H9 (cell line): Measurements from ENCODE around the gene MAP3K2. TPM values are rescaled to one million over a fixed set of nuclear protein-coding genes. Genes with fewer than 3 reads are reported as not detected.

Experiments used
- DNase-seq: peaks from one replicate; pipeline ENCODE4 v3.0.0-alpha.2; 2017
- H2AFZ ChIP-seq: one replicate; pipeline ENCODE4 v1.6.1; 2013; ENCODE audit warnings: mild to moderate bottlenecking, low read length, control low read depth, moderate library complexity
- H2AK5ac ChIP-seq: 2 replicates; pipeline ENCODE4 v1.6.1; 2013; ENCODE audit warnings: low read length, control low read depth, mixed read lengths; ENCODE audit not compliant: insufficient read length
- H2BK120ac ChIP-seq: one replicate; pipeline ENCODE4 v1.6.1; 2013; ENCODE audit warnings: low read depth, mild to moderate bottlenecking, low read length, control low read depth, inconsistent platforms; ENCODE audit not compliant: poor library complexity, severe bottlenecking
- H2BK12ac ChIP-seq: 2 replicates; pipeline ENCODE4 v1.6.1; 2013; ENCODE audit warnings: low read length, control low read depth, mixed read lengths, low read depth; ENCODE audit not compliant: insufficient read length
- H2BK15ac ChIP-seq: 2 replicates; pipeline ENCODE4 v1.6.1; 2013; ENCODE audit warnings: low read depth, low read length, control low read depth
- H2BK20ac ChIP-seq: one replicate; pipeline ENCODE4 v1.6.1; 2013; ENCODE audit warnings: low read depth, mild to moderate bottlenecking, low read length, control low read depth, inconsistent platforms; ENCODE audit not compliant: poor library complexity, severe bottlenecking
- H2BK5ac ChIP-seq: 2 replicates; pipeline ENCODE4 v1.6.1; 2013; ENCODE audit warnings: low read length, control low read depth, mixed read lengths; ENCODE audit not compliant: insufficient read length
- H3K14ac ChIP-seq: 2 replicates; pipeline ENCODE4 v1.6.1; 2013; ENCODE audit warnings: low read length, control low read depth; ENCODE audit not compliant: insufficient read depth
- H3K18ac ChIP-seq: 2 replicates; pipeline ENCODE4 v1.6.1; 2013; ENCODE audit warnings: low read depth, mild to moderate bottlenecking, mixed read lengths, low read length, control low read depth; ENCODE audit not compliant: insufficient read length
- H3K23ac ChIP-seq: 2 replicates; pipeline ENCODE4 v1.6.1; 2013; ENCODE audit warnings: low read length, control low read depth, mixed read lengths, low read depth; ENCODE audit not compliant: insufficient read length
- H3K23me2 ChIP-seq: 2 replicates; pipeline ENCODE4 v1.6.1; 2013; ENCODE audit warnings: low read depth, mild to moderate bottlenecking, mixed read lengths, low read length, control low read depth; ENCODE audit not compliant: insufficient read length, poor library complexity, severe bottlenecking
- H3K27ac ChIP-seq: 2 replicates; pipeline ENCODE4 v1.5.1; 2013; ENCODE audit warnings: low read length, control low read depth, mixed read lengths, low read depth; ENCODE audit not compliant: insufficient read length
- H3K27me3 ChIP-seq: 2 replicates; pipeline ENCODE4 v1.6.1; 2013; ENCODE audit warnings: low read length, control low read depth, inconsistent platforms; ENCODE audit not compliant: insufficient read depth
- H3K4ac ChIP-seq: 2 replicates; pipeline ENCODE4 v1.6.1; 2013; ENCODE audit warnings: low read depth, mild to moderate bottlenecking, control low read depth, inconsistent platforms, low read length, moderate library complexity
- H3K4me1 ChIP-seq: 2 replicates; pipeline ENCODE4 v1.6.1; 2013; ENCODE audit warnings: low read length, control low read depth, inconsistent platforms; ENCODE audit not compliant: insufficient read depth
- H3K4me2 ChIP-seq: 2 replicates; pipeline ENCODE4 v1.6.1; 2013; ENCODE audit warnings: low read length, control low read depth, mixed read lengths; ENCODE audit not compliant: insufficient read length, insufficient read depth
- H3K56ac ChIP-seq: 2 replicates; pipeline ENCODE4 v1.6.1; 2013; ENCODE audit warnings: low read depth, mild to moderate bottlenecking, mixed read lengths, low read length, control low read depth; ENCODE audit not compliant: insufficient read length
- H3K79me1 ChIP-seq: 2 replicates; pipeline ENCODE4 v1.6.1; 2013; ENCODE audit warnings: low read depth, mild to moderate bottlenecking, moderate library complexity, low read length, control low read depth, inconsistent platforms; ENCODE audit not compliant: insufficient read depth, poor library complexity, severe bottlenecking
- H3K79me2 ChIP-seq: 2 replicates; pipeline ENCODE4 v1.6.1; 2013; ENCODE audit warnings: low read length, control low read depth, inconsistent platforms; ENCODE audit not compliant: insufficient read depth
- H3K9ac ChIP-seq: 2 replicates; pipeline ENCODE4 v1.6.1; 2013; ENCODE audit warnings: low read length, control low read depth, mixed read lengths; ENCODE audit not compliant: insufficient read length; ENCODE audit errors: extremely low read depth
- H3K9me3 ChIP-seq: one replicate; pipeline ENCODE4 v1.6.1; 2013; ENCODE audit warnings: low read depth, low read length, inconsistent platforms; ENCODE audit not compliant: control insufficient read depth
- H3T11ph ChIP-seq: one replicate; pipeline ENCODE4 v1.6.1; 2013; ENCODE audit warnings: mild to moderate bottlenecking, low read length, control low read depth, inconsistent platforms
- H4K20me1 ChIP-seq: one replicate; pipeline ENCODE4 v1.6.1; 2013; ENCODE audit not compliant: control insufficient read depth, insufficient read length, insufficient read depth
- H4K5ac ChIP-seq: 2 replicates; pipeline ENCODE4 v1.6.1; 2013; ENCODE audit warnings: low read depth, mild to moderate bottlenecking, mixed read lengths, low read length, control low read depth; ENCODE audit not compliant: insufficient read length
- H4K8ac ChIP-seq: replicated peaks from 2 replicates; pipeline ENCODE4 v1.6.1; 2013; ENCODE audit warnings: low read length, control low read depth, mixed read lengths, low read depth; ENCODE audit not compliant: insufficient read length
- H4K91ac ChIP-seq: 2 replicates; pipeline ENCODE4 v1.6.1; 2013; ENCODE audit warnings: low read depth, mild to moderate bottlenecking, moderate library complexity, mixed read lengths, low read length, control low read depth; ENCODE audit not compliant: insufficient read length
- H3K27ac Mint-ChIP-seq, 3 experiments: 2 replicates in 2 of 3; 3 replicates in 1 of 3; pipeline ENCODE4 v1.8.0; 2020 to 2021; ENCODE audit warnings: mixed read lengths in 3 of 3, mild to moderate bottlenecking in 1 of 3, moderate library complexity in 1 of 3
- H3K27me3 Mint-ChIP-seq: 2 replicates; pipeline ENCODE4 v1.8.0; 2021; ENCODE audit warnings: low read depth, mild to moderate bottlenecking, moderate library complexity, mixed read lengths
- H3K36me3 Mint-ChIP-seq, 3 experiments: 2 replicates in 2 of 3; 3 replicates in 1 of 3; pipeline ENCODE4 v1.8.0; 2020 to 2021; ENCODE audit warnings: low read depth in 3 of 3, mixed read lengths in 3 of 3; ENCODE audit not compliant: insufficient read depth in 1 of 3
- H3K4me1 Mint-ChIP-seq, 2 experiments: 2 replicates each; pipeline ENCODE4 v1.8.0; 2020; ENCODE audit warnings: mixed read lengths in 2 of 2
- H3K4me3 Mint-ChIP-seq, 2 experiments: 2 replicates in 1 of 2; 3 replicates in 1 of 2; pipeline ENCODE4 v1.8.0; 2020 to 2021; ENCODE audit warnings: mild to moderate bottlenecking in 2 of 2, mixed read lengths in 2 of 2, moderate library complexity in 1 of 2
- H3K9me3 Mint-ChIP-seq, 2 experiments: 2 replicates in 1 of 2; 3 replicates in 1 of 2; pipeline ENCODE4 v1.8.0; 2020; ENCODE audit warnings: mild to moderate bottlenecking in 2 of 2, mixed read lengths in 2 of 2, moderate library complexity in 1 of 2
- WGBS: extraction: QIAGEN DNeasy Blood & Tissue Kit; methylation state at CpG from one replicate; pipeline ENCODE4 v1.1.7; 2013; ENCODE audit warnings: missing lambda C conversion rate, low lambda C conversion rate, mixed read lengths; ENCODE audit not compliant: insufficient read length; ENCODE audit errors: extremely low coverage; 5-methylcytosine and 5-hydroxymethylcytosine counted together
- total RNA-seq: library from RNA; stranded (reverse); gene quantifications from 2 replicates; pipeline ENCODE4 v1.2.1, GENCODE V29; 2021
- TF ChIP-seq, protein P1 (sequence below): fragments of 200-600 bp; sonication (generic); conservative IDR thresholded peaks from 3 replicates; pipeline ENCODE4 v1.8.0; 2021; ENCODE audit warnings: antibody characterized with exemption, mild to moderate bottlenecking

Gene MAP3K2
- total RNA-seq, 1 experiment from 2014 or later: 25.8 TPM

DNA sequence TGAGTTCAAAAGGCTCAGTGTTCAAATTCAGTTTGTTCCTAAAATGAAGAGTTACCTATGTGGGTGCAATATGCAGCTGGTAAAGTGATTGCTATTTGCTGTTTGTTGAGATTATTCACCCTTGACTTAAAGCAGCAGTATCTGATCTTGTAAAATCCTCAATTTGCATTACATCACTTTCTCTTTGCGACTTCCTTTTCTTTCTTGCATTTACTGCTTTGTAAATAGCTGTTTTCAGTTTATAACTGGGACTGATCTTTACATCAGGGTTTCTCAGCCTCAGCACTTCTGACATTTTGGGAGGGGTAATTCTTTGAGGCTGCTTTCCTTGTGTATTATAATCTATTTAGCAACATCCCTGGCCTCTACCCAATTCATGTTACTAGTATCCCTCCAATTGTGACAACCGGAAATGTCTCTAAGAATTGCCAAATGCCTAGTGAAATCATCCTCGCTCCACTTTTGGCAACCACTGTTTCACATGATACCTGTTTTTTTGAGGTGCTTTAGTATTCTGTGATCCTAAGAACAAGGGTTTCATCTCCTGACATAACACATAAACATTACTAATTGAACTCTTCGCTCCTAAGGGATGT, 81.7 kb downstream of the MAP3K2 start:
- no peak overlapping the region for H3K9ac ChIP-seq
- H3K4ac ChIP-seq: no peak overlapping the region
- H4K5ac ChIP-seq: no peak overlapping the region
- Mint-ChIP-seq H3K27me3 (no peaks in the 10 kb centered on the region), H3K9me3 (no peaks in the 10 kb centered on the region), H3K4me1 (no peaks in the 10 kb centered on the region), H3K27ac (no peak overlapping the region), H3K4me3 (no peak overlapping the region), H3K36me3 (peaks cover 0 to 21% (median 4%) of the 10 kb centered on the region in 3 experiments; a peak in 4 of 7 replicates)
- H3K23me2 ChIP-seq: no peaks in the 10 kb centered on the region
- H3K4me2 ChIP-seq: no peak overlapping the region
- TF ChIP-seq, protein P1, sequence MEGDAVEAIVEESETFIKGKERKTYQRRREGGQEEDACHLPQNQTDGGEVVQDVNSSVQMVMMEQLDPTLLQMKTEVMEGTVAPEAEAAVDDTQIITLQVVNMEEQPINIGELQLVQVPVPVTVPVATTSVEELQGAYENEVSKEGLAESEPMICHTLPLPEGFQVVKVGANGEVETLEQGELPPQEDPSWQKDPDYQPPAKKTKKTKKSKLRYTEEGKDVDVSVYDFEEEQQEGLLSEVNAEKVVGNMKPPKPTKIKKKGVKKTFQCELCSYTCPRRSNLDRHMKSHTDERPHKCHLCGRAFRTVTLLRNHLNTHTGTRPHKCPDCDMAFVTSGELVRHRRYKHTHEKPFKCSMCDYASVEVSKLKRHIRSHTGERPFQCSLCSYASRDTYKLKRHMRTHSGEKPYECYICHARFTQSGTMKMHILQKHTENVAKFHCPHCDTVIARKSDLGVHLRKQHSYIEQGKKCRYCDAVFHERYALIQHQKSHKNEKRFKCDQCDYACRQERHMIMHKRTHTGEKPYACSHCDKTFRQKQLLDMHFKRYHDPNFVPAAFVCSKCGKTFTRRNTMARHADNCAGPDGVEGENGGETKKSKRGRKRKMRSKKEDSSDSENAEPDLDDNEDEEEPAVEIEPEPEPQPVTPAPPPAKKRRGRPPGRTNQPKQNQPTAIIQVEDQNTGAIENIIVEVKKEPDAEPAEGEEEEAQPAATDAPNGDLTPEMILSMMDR: no peak
- H4K8ac ChIP-seq: no peak overlapping the region
- H3K23ac ChIP-seq: no peak overlapping the region
- no peak overlapping the region for H2BK12ac ChIP-seq
- no peak overlapping the region for H2AK5ac ChIP-seq
- no peak overlapping the region for H2BK20ac ChIP-seq
- H3K18ac ChIP-seq: no peak overlapping the region
- no peak for DNase-seq
- no peak overlapping the region for H3K14ac ChIP-seq
- H3K27me3 ChIP-seq: no peaks in the 10 kb centered on the region; the same call in 1 of the 2 replicates
- no peak overlapping the region for H2BK15ac ChIP-seq
- H3K4me1 ChIP-seq: no peaks in the 10 kb centered on the region
- H3K79me2 ChIP-seq: no peaks in the 10 kb centered on the region
- no peak overlapping the region for H2AFZ ChIP-seq
- WGBS: no CpG with 5 or more reads among the region's 4 CpGs
- no peaks in the 10 kb centered on the region for H3K9me3 ChIP-seq
- no peak overlapping the region for H3K27ac ChIP-seq
- no peaks in the 10 kb centered on the region for H4K20me1 ChIP-seq
- no peak overlapping the region for H3T11ph ChIP-seq
- H3K56ac ChIP-seq: no peak overlapping the region
- H3K79me1 ChIP-seq: no peaks in the 10 kb centered on the region
- H4K91ac ChIP-seq: no peak overlapping the region
- no peak overlapping the region for H2BK5ac ChIP-seq
- H2BK120ac ChIP-seq: no peak overlapping the region
